OCI-LY7 (cell line): Measurements from ENCODE around the gene UNKL.

Experiments used
- EZH2phosphoT487 ChIP-seq: fragments of 200-600 bp; sonication (generic); IDR thresholded peaks from 2 replicates; pipeline ENCODE4 v1.6.1; 2018; ENCODE audit warnings: low read depth, borderline replicate concordance, mild to moderate bottlenecking, mixed run types, antibody characterized with exemption, low read length, moderate library complexity, mixed read lengths
- TF ChIP-seq, protein P1 (sequence below): fragments of 200-600 bp; sonication (generic); conservative IDR thresholded peaks from 2 replicates; pipeline ENCODE4 v1.5.1; 2014; ENCODE audit warnings: mild to moderate bottlenecking, antibody characterized with exemption, low read length, moderate library complexity, mixed read lengths

DNA sequence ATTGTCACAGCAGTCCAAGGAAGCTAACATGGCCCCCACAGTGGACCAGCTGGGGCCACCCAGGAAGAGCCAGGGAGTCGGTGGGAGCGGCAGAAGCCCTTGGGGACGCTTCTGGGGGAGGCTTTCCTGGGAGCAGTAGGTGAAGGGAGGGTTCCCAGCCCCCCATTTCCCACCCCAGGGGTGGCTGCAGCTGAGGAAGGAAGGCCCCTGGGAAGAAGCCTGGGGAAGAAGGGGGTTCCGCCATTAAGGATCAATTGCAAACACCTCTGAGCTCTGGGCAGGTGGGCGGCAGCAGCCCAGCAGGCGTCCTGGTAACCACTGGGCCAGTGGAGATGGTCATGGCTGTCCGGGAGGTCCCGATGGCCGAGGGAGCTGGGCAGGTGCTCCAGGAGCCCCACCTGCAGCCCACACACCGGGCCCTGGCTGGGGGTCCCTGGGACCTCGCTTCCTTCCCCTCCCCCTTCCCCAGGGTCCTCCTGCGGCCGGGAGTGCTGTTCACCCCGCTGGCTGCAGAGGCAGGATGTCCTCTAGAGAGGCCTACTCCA is 15.8 kb upstream of the UNKL start:
- TF ChIP-seq, protein P1, sequence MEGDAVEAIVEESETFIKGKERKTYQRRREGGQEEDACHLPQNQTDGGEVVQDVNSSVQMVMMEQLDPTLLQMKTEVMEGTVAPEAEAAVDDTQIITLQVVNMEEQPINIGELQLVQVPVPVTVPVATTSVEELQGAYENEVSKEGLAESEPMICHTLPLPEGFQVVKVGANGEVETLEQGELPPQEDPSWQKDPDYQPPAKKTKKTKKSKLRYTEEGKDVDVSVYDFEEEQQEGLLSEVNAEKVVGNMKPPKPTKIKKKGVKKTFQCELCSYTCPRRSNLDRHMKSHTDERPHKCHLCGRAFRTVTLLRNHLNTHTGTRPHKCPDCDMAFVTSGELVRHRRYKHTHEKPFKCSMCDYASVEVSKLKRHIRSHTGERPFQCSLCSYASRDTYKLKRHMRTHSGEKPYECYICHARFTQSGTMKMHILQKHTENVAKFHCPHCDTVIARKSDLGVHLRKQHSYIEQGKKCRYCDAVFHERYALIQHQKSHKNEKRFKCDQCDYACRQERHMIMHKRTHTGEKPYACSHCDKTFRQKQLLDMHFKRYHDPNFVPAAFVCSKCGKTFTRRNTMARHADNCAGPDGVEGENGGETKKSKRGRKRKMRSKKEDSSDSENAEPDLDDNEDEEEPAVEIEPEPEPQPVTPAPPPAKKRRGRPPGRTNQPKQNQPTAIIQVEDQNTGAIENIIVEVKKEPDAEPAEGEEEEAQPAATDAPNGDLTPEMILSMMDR, result no peak
- no peak for TF ChIP-seq EZH2phosphoT487
